A549 (cell line): ENCODE data around the gene SLC39A10.

ENCODE experiments used
- BCL3 ChIP-seq: fragments of >200 bp; sonication (Bioruptor Twin); formaldehyde crosslinking; IDR thresholded peaks from 3 replicates; pipeline ENCODE4 v1.6.1; 2016
- BHLHE40 ChIP-seq: IDR thresholded peaks from 2 replicates; pipeline ENCODE4 v1.6.1; 2012; ENCODE audit warnings: low read depth, low read length, inconsistent platforms
- CBX2 ChIP-seq: fragments of 200-600 bp; sonication (generic); IDR thresholded peaks from 2 replicates; pipeline ENCODE4 v1.6.1; 2016; ENCODE audit warnings: low read depth, mild to moderate bottlenecking, borderline replicate concordance
- CTCF ChIP-seq: fragments of >200 bp; sonication (Bioruptor Twin); formaldehyde crosslinking; IDR thresholded peaks from 3 replicates; pipeline ENCODE4 v1.5.1; 2016
- ELK1 ChIP-seq: fragments of 150-350 bp; IDR thresholded peaks from 2 replicates; pipeline ENCODE4 v1.6.1; 2014; ENCODE audit warnings: low read depth, mild to moderate bottlenecking, low read length
- NFE2L2 ChIP-seq: fragments of 150-350 bp; conservative IDR thresholded peaks from 2 replicates; pipeline ENCODE4 v1.6.1; 2014; ENCODE audit warnings: low read length
- NPAS2 ChIP-seq: fragments of 250-450 bp; sonication (Bioruptor Pico); IDR thresholded peaks from 2 replicates; pipeline ENCODE4 v1.8.0; 2022; ENCODE audit warnings: mild to moderate bottlenecking, moderate library complexity, borderline replicate concordance
- PBX3 ChIP-seq: IDR thresholded peaks from 2 replicates; pipeline ENCODE4 v1.6.1; 2012
- POLR2A ChIP-seq: IDR thresholded peaks from 2 replicates; pipeline ENCODE4 v1.6.1; 2012; ENCODE audit warnings: mild to moderate bottlenecking, low read length
- RARB ChIP-seq: fragments of 250-450 bp; sonication (Bioruptor Pico); IDR thresholded peaks from 2 replicates; pipeline ENCODE4 v1.8.0; 2021; ENCODE audit warnings: mild to moderate bottlenecking, moderate library complexity
- RCOR1 ChIP-seq: fragments of 150-350 bp; IDR thresholded peaks from 2 replicates; pipeline ENCODE4 v1.6.1; 2014; ENCODE audit warnings: antibody characterized with exemption, low read length, low read depth
- USF2 ChIP-seq: fragments of 450-650 bp; IDR thresholded peaks from 2 replicates; pipeline ENCODE4 v1.6.1; 2014; ENCODE audit warnings: antibody characterized with exemption

GRCh38 chr2:195677290-195677689 is 20.3 kb downstream of the SLC39A10 start:
- TF ChIP-seq CTCF: no peak
- no peak for TF ChIP-seq RARB (CRISPR knock-in tag)
- TF ChIP-seq NPAS2 (CRISPR knock-in tag): no peak
- TF ChIP-seq POLR2A: no peak
- no peak for TF ChIP-seq BCL3
- TF ChIP-seq PBX3: no peak
- no peak for TF ChIP-seq BHLHE40
- TF ChIP-seq RCOR1: no peak
- no peak for TF ChIP-seq CBX2
- no peak for TF ChIP-seq ELK1
- no peak for TF ChIP-seq USF2
- no peak for TF ChIP-seq NFE2L2
